SK-N-SH treated with all-trans-retinoic acid at 6 μM for 48 hours (cell line): ENCODE data around the gene ASB3.

Experiments used
- ATAC-seq: fragments of 200-7000 bp; cut with Tn5 transposase; 3 replicates; pipeline ENCODE4 v1.9.1; 2020; ENCODE audit warnings: mild to moderate bottlenecking, moderate library complexity
- BACH2 ChIP-seq: fragments of 250-450 bp; sonication (Bioruptor Pico); IDR thresholded peaks from 2 replicates; pipeline ENCODE4 v1.9.0; 2021; ENCODE audit warnings: mild to moderate bottlenecking, borderline replicate concordance
- ESRRG ChIP-seq: fragments of 250-450 bp; sonication (Bioruptor Pico); IDR thresholded peaks from 2 replicates; pipeline ENCODE4 v1.6.1; 2021; ENCODE audit warnings: mild to moderate bottlenecking
- GLIS3 ChIP-seq: fragments of 250-450 bp; sonication (Bioruptor Pico); IDR thresholded peaks from 2 replicates; pipeline ENCODE4 v1.5.0; 2020; ENCODE audit warnings: mild to moderate bottlenecking, moderate library complexity
- ISL1 ChIP-seq: fragments of 250-450 bp; sonication (Bioruptor Pico); IDR thresholded peaks from 2 replicates; pipeline ENCODE4 v2.1.2; 2022; ENCODE audit warnings: mild to moderate bottlenecking, moderate library complexity
- OSR1 ChIP-seq: fragments of 250-450 bp; sonication (Bioruptor Pico); IDR thresholded peaks from 2 replicates; pipeline ENCODE4 v1.8.0; 2022; ENCODE audit warnings: moderate library complexity, mild to moderate bottlenecking, inconsistent platforms
- POU6F1 ChIP-seq: fragments of 250-450 bp; sonication (Bioruptor Pico); IDR thresholded peaks from 2 replicates; pipeline ENCODE4 v1.8.0; 2021; ENCODE audit warnings: low read depth, mild to moderate bottlenecking, moderate library complexity, borderline replicate concordance
- PPARA ChIP-seq: fragments of 250-450 bp; sonication (Bioruptor Pico); IDR thresholded peaks from 2 replicates; pipeline ENCODE4 v1.5.0; 2020; ENCODE audit warnings: mild to moderate bottlenecking, borderline replicate concordance
- SNAI2 ChIP-seq: fragments of 250-450 bp; sonication (Bioruptor Pico); IDR thresholded peaks from 2 replicates; pipeline ENCODE4 v1.5.0; 2020; ENCODE audit warnings: mild to moderate bottlenecking, moderate library complexity
- TCF4 ChIP-seq: fragments of 250-450 bp; sonication (Bioruptor Pico); IDR thresholded peaks from 2 replicates; pipeline ENCODE4 v1.8.0; 2021; ENCODE audit warnings: mild to moderate bottlenecking, moderate library complexity, borderline replicate concordance
- TOX ChIP-seq: fragments of 250-450 bp; sonication (Bioruptor Pico); IDR thresholded peaks from 2 replicates; pipeline ENCODE4 v1.8.0; 2021; ENCODE audit warnings: mild to moderate bottlenecking, moderate library complexity, borderline replicate concordance
- ZC3H10 ChIP-seq: fragments of 250-450 bp; sonication (Bioruptor Pico); IDR thresholded peaks from 2 replicates; pipeline ENCODE4 v1.5.1; 2021; ENCODE audit warnings: mild to moderate bottlenecking, moderate library complexity
- ZFP3 ChIP-seq: fragments of 250-450 bp; sonication (Bioruptor Pico); IDR thresholded peaks from 2 replicates; pipeline ENCODE4 v1.5.0; 2020; ENCODE audit warnings: mild to moderate bottlenecking, moderate library complexity
- ZFP30 ChIP-seq: fragments of 450-650 bp; formaldehyde crosslinking; IDR thresholded peaks from 2 replicates; pipeline ENCODE4 v1.5.0; 2022; ENCODE audit warnings: mild to moderate bottlenecking, moderate library complexity
- ZNF565 ChIP-seq: fragments of 450-650 bp; formaldehyde crosslinking; conservative IDR thresholded peaks from 2 replicates; pipeline ENCODE4 v1.5.0; 2020; ENCODE audit warnings: low read depth, mild to moderate bottlenecking, moderate library complexity
- ZNF8 ChIP-seq: fragments of 450-650 bp; formaldehyde crosslinking; IDR thresholded peaks from 2 replicates; pipeline ENCODE4 v1.5.0; 2020; ENCODE audit warnings: mild to moderate bottlenecking, moderate library complexity
- TF ChIP-seq, protein P1 (sequence below): fragments of 250-450 bp; sonication (Bioruptor Pico); IDR thresholded peaks from 2 replicates; pipeline ENCODE4 v1.5.1; 2021; ENCODE audit warnings: mild to moderate bottlenecking, moderate library complexity
- TF ChIP-seq, protein P2 (sequence below): fragments of 250-450 bp; sonication (Bioruptor Pico); IDR thresholded peaks from 2 replicates; pipeline ENCODE4 v1.8.0; 2020; ENCODE audit warnings: mild to moderate bottlenecking, moderate library complexity, borderline replicate concordance
- TF ChIP-seq, protein P3 (sequence below): fragments of 250-450 bp; sonication (Bioruptor Pico); IDR thresholded peaks from 2 replicates; pipeline ENCODE4 v1.5.1; 2020; ENCODE audit warnings: low read depth, mild to moderate bottlenecking, moderate library complexity

ASB3 gene

GRCh38 chr2:53756644-53757043 lies 30.1 kb downstream of the ASB3 start (continued):
- TF ChIP-seq, protein P1, sequence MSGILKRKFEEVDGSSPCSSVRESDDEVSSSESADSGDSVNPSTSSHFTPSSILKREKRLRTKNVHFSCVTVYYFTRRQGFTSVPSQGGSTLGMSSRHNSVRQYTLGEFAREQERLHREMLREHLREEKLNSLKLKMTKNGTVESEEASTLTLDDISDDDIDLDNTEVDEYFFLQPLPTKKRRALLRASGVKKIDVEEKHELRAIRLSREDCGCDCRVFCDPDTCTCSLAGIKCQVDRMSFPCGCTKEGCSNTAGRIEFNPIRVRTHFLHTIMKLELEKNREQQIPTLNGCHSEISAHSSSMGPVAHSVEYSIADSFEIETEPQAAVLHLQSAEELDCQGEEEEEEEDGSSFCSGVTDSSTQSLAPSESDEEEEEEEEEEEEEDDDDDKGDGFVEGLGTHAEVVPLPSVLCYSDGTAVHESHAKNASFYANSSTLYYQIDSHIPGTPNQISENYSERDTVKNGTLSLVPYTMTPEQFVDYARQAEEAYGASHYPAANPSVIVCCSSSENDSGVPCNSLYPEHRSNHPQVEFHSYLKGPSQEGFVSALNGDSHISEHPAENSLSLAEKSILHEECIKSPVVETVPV (CRISPR knock-in tag), result no peak
- TF ChIP-seq BACH2 (CRISPR knock-in tag) (no peak), ISL1 (CRISPR knock-in tag) (no peak)
- TF ChIP-seq, protein P2, sequence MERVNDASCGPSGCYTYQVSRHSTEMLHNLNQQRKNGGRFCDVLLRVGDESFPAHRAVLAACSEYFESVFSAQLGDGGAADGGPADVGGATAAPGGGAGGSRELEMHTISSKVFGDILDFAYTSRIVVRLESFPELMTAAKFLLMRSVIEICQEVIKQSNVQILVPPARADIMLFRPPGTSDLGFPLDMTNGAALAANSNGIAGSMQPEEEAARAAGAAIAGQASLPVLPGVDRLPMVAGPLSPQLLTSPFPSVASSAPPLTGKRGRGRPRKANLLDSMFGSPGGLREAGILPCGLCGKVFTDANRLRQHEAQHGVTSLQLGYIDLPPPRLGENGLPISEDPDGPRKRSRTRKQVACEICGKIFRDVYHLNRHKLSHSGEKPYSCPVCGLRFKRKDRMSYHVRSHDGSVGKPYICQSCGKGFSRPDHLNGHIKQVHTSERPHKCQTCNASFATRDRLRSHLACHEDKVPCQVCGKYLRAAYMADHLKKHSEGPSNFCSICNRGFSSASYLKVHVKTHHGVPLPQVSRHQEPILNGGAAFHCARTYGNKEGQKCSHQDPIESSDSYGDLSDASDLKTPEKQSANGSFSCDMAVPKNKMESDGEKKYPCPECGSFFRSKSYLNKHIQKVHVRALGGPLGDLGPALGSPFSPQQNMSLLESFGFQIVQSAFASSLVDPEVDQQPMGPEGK, result no peak

DNA sequence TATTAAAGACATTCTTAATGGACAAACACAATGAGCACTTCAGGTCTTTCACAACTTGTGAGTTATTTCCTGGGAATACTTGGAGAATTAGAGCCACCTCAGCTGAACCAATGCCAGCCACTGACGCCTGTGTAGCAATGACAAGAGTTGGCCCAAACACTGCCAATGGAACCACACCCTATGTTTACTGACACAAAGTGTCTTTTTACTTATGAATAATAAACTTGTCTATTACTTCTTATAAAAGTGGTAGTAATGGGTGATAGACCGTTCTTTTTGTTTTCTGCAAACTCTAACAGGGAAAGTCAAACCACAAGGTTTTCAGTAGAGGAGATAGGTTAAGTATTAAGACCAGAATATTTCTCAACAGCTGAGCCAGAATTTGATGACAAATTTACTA lies 31.6 kb downstream of the ASB3 start:
- TF ChIP-seq ZNF565 (CRISPR knock-in tag), result no peak
- TF ChIP-seq, protein P3, sequence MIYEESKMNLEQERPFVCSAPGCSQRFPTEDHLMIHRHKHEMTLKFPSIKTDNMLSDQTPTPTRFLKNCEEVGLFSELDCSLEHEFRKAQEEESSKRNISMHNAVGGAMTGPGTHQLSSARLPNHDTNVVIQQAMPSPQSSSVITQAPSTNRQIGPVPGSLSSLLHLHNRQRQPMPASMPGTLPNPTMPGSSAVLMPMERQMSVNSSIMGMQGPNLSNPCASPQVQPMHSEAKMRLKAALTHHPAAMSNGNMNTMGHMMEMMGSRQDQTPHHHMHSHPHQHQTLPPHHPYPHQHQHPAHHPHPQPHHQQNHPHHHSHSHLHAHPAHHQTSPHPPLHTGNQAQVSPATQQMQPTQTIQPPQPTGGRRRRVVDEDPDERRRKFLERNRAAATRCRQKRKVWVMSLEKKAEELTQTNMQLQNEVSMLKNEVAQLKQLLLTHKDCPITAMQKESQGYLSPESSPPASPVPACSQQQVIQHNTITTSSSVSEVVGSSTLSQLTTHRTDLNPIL (CRISPR knock-in tag), result no peak
- TF ChIP-seq ZFP30, result no peak
- no peak for TF ChIP-seq SNAI2 (CRISPR knock-in tag)
- TF ChIP-seq, all 23 proteins: peak for 0
- ATAC-seq, result no peak

- TF ChIP-seq ZC3H10 (CRISPR knock-in tag) (no peak), GLIS3 (CRISPR knock-in tag) (no peak), POU6F1 (CRISPR knock-in tag) (no peak), PPARA (CRISPR knock-in tag) (no peak), ZNF565 (CRISPR knock-in tag) (no peak), OSR1 (CRISPR knock-in tag) (no peak), ISL1 (CRISPR knock-in tag) (no peak), ZNF8 (CRISPR knock-in tag) (no peak), ZFP3 (CRISPR knock-in tag) (no peak), ESRRG (no peak), TOX (no peak)
- TF ChIP-seq, protein P3 (CRISPR knock-in tag), result no peak
- TF ChIP-seq, protein P2, result no peak
- no peak for ATAC-seq
Observed at GRCh38 chr2:53753041-53753440, 33.7 kb downstream of the ASB3 start.

- no peak for TF ChIP-seq TCF4 (CRISPR knock-in tag)
- TF ChIP-seq, protein P2, result no peak
Observed at GRCh38 chr2:53752385-53752784, 34.4 kb downstream of the ASB3 start.

More at GRCh38 chr2:53752385-53752784, 34.4 kb downstream of the ASB3 start:
- ATAC-seq, result no peak
